Airway epithelial cell (primary cell): Measurements from ENCODE around the gene TOX3. TPM values are rescaled to one million over a fixed set of nuclear protein-coding genes. Genes with fewer than 3 reads are reported as not detected.

Experiments used
- total RNA-seq: library from RNA; depleted of rRNA; stranded (reverse); fragments of >200 nt; gene quantifications from 2 replicates; pipeline ENCODE4 v1.2.3, GENCODE V29; 2015

TOX3 gene
- 0.05 TPM in 1 of 2 replicates, not detected in the other for total RNA-seq

GRCh38 chr16:52547004-52547833 is at the start of gene TOX3:
Gene TOX3, minus strand, starts transcription at chr16:52547143. Its CDS starts 420 bp downstream, at chr16:52546723.

